Esophagus (tissue), 2 donors: Measurements from ENCODE around the gene CSF1. TPM values are rescaled to one million over a fixed set of nuclear protein-coding genes. Genes with fewer than 3 reads are reported as not detected.
A peak's percentile ranks its signal among the peaks of the same experiment; 100 is the strongest.
"Not testable (repeated sequence)": the region's sequence is repeated elsewhere in the genome, so short reads cannot be mapped to it uniquely, and the experiment has no call there.

Experiments used
- H3K27ac ChIP-seq, 2 donors: one replicate each; pipeline ENCODE4 v1.5.1; 2013; ENCODE audit warnings: low read depth in 2 of 2, mild to moderate bottlenecking in 2 of 2, inconsistent platforms in 1 of 2, low read length in 1 of 2, moderate library complexity in 1 of 2
- H3K27me3 ChIP-seq, 2 donors: one replicate each; pipeline ENCODE4 v1.6.1; 2013; ENCODE audit warnings: low read length in 2 of 2, control low read depth in 1 of 2, mild to moderate bottlenecking in 1 of 2; ENCODE audit not compliant: insufficient read depth in 2 of 2, control insufficient read depth in 1 of 2
- H3K36me3 ChIP-seq, 2 donors: one replicate each; pipeline ENCODE4 v1.6.1; 2013; ENCODE audit warnings: low read length in 1 of 2; ENCODE audit not compliant: control insufficient read depth in 2 of 2, insufficient read depth in 2 of 2
- H3K4me1 ChIP-seq, 2 donors: one replicate each; pipeline ENCODE4 v1.6.1; 2013; ENCODE audit warnings: low read length in 1 of 2; ENCODE audit not compliant: control insufficient read depth in 2 of 2, insufficient read depth in 2 of 2
- H3K4me3 ChIP-seq, 2 donors: one replicate each; pipeline ENCODE4 v1.5.1; 2013; ENCODE audit warnings: low read length in 2 of 2, mild to moderate bottlenecking in 2 of 2, low read depth in 1 of 2, moderate library complexity in 1 of 2
- H3K9me3 ChIP-seq, 2 donors: one replicate each; pipeline ENCODE4 v1.6.1; 2013; ENCODE audit warnings: mild to moderate bottlenecking in 2 of 2, low read depth in 1 of 2, low read length in 1 of 2, moderate library complexity in 1 of 2; ENCODE audit not compliant: control insufficient read depth in 2 of 2, insufficient read depth in 1 of 2
- WGBS, 2 donors: extraction: QIAGEN DNeasy Blood & Tissue Kit; methylation state at CpG; one replicate each; pipeline ENCODE4 v1.1.7; 2013; 5-methylcytosine and 5-hydroxymethylcytosine counted together
- polyA plus RNA-seq, 2 donors: library from polyadenylated mRNA; stranded (reverse); fragments of 200-250 nt; gene quantifications; one replicate each; pipeline ENCODE4 v1.2.3, GENCODE V29; 2013
- donor health status: healthy with polysubstance abuse.
- donor health status: Bipolar disorder and iron deficiency.

Gene CSF1
- polyA plus RNA-seq, result 1 to 10 TPM; 5.6 to 5.7 TPM

DNA sequence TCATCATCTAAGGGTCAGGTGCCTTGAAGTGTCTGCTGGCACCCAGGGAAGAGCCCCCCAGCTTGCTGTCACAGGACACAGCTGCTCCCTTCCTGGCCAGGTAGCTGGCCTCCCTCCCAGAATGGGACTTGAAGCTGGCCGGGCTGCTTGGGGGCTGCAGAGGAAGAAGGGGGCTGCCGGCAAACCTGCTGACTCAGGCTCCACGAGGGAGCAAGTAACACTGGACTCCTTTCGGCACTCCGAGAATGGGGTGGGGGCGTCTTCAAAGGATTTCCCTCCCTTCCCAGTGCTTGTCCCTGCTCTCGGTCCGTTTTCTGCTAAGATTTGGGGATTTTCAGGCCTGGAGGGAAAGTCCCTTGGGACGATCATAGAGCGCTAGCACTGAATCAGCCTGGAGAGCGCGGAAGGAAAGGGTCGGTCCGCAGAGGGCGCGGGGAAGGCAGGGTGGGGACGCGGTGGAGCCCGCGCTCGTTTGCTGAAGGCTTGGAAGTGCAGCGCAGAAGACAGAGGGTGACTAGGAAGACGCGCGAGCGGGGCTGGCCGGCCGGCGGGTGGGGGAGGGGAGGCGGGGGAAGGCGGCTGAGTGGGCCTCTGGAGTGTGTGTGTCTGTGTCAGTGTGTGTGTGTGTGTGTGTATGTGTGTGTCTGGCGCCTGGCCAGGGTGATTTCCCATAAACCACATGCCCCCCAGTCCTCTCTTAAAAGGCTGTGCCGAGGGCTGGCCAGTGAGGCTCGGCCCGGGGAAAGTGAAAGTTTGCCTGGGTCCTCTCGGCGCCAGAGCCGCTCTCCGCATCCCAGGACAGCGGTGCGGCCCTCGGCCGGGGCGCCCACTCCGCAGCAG, at the start of gene CSF1:
Gene CSF1, plus strand, starts transcription at position 727 of the 840 bp plus-strand sequence. CDS start 175 bp downstream, outside the sequence.
- H3K4me3 ChIP-seq, result peak within 1 kb of the TSS; percentile 84 to 87
- H3K9me3 ChIP-seq, result no peaks in the 10 kb centered on the region
- peak within 1 kb of the TSS; percentile 69 to 77 for H3K27ac ChIP-seq
- whole genome bisulfite sequencing, 2 donors, result 1 to 2% methylated on average over 43 to 45 of the region's 45 CpGs
- H3K27me3 ChIP-seq, result no peaks in the 10 kb centered on the region
- peaks cover 15 to 21% of the 10 kb centered on the region in 2 donors for H3K4me1 ChIP-seq
- H3K36me3 ChIP-seq, result peaks cover 0 to 6% of the 10 kb centered on the region in 2 donors

GRCh38 chr1:109861616-109862015, 49.0 kb upstream of the CSF1 start:
- not testable (repeated sequence) for H3K27ac ChIP-seq, H3K9me3 ChIP-seq, H3K27me3 ChIP-seq, H3K36me3 ChIP-seq, H3K4me3 ChIP-seq, H3K4me1 ChIP-seq
- 77 to 85% methylated on average over 2 of the region's 2 CpGs for WGBS, 2 donors

GRCh38 chr1:109863667-109864046, 47.0 kb upstream of the CSF1 start:
- Histone ChIP-seq H3K36me3 (no peaks in the 10 kb centered on the region), H3K27me3 (no peaks in the 10 kb centered on the region), H3K4me3 (no peak overlapping the region), H3K9me3 (no peaks in the 10 kb centered on the region), H3K4me1 (peaks cover 0 to 4% of the 10 kb centered on the region in 2 donors), H3K27ac (no peak overlapping the region)

DNA sequence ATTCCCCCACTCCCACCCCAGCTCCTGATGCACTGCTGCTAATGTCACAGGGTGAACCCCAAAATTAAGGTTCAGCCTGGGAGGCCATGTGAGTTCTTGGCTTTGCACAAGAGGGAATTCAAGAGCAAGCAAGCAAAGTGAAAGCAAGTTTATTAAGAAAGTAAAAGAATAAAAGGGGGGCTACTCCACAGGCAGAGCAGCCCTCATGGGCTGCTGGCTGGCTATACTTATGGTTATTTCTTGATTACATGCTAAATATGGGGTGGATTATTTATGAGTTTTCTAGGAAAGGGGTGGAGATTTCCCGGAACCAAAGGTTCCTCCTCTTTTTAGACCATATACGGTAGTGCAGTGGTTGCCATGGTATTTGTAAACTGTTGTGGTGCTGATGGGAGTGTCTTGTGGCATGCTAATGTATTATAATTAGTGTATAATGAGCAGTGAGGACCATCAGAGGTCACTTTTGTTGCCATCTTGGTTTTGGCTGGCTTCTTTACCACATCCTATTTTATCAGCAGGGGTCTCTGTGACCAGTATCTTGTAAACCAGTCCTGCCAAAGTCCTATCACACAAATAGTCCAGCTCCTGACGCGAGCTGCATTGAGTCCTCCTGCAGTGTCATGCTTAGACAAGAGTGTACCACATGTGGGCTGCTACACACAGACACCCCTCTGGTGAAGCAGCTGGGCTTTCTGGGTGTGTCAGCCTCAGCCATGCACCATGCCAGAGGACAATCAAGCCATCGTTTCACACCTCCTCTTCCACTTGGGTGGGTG, 46.4 kb upstream of the CSF1 start:
- no peaks in the 10 kb centered on the region for H3K36me3 ChIP-seq
- H3K27me3 ChIP-seq, result no peaks in the 10 kb centered on the region
- WGBS, 2 donors, result 55 to 57% methylated on average over 5 of the region's 5 CpGs
- H3K4me1 ChIP-seq, result peaks cover 0 to 4% of the 10 kb centered on the region in 2 donors
- H3K9me3 ChIP-seq, result no peaks in the 10 kb centered on the region
- H3K27ac ChIP-seq, result no peak overlapping the region
- no peak overlapping the region for H3K4me3 ChIP-seq

DNA sequence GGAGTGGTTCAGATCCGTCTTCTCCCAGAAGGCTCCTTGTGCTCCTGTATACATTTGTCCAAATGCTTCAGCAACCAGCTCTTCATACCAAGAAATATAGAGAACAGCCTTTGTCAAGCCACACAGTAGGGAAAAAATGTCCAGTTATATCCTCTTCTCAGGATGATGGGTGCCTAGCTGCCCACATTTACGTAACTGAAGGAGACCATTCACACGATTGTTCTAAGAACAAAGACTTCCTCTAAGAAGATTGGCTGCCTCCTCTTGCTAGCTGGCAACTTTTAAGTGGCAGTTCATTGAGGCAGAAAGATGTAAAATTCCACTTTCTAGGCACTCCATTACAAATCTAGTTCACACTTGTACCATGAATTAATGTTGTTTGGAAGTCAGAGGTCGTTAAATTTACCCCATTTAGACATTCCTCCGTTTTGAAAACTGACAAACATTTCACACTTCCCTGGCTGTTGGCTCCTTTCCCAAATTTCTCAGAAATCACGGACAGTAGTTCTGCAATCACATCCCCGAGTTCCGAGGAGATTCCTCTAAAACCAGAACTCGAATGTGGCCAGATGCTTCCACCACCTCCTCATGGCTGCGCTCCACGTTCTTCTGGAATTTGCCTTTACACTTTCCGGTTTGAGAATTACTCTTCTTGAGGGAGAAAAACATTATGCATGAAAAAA, 45.6 kb upstream of the CSF1 start:
- H3K4me1 ChIP-seq, result peaks cover 0 to 4% of the 10 kb centered on the region in 2 donors
- H3K9me3 ChIP-seq, result no peaks in the 10 kb centered on the region
- WGBS, 2 donors, result 64 to 68% methylated on average over 12 of the region's 12 CpGs
- no peaks in the 10 kb centered on the region for H3K27me3 ChIP-seq
- no peak overlapping the region for H3K4me3 ChIP-seq
- no peak overlapping the region for H3K27ac ChIP-seq
- no peaks in the 10 kb centered on the region for H3K36me3 ChIP-seq

DNA sequence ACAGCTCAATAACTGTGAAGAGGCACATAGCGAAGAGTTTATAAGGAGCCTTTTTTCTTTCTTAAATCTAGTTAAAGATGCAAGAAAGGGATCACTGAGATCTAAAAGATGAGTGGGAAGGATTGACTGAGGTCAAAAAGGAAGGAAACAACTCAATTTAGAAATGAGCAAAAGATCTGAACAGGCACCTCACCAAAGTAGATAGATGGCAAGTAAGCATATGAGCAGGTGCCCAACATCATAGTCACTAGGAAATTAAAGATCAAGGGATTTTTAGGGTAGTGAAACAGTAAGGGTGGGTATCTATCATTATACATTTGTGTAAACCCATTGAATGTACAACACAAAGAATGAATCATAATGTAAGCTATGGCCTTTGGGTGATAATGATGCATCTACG, 44.6 kb upstream of the CSF1 start:
- Histone ChIP-seq H3K9me3 (no peaks in the 10 kb centered on the region), H3K27ac (no peak overlapping the region), H3K36me3 (no peaks in the 10 kb centered on the region), H3K27me3 (no peaks in the 10 kb centered on the region), H3K4me1 (peaks cover 0 to 4% of the 10 kb centered on the region in 2 donors), H3K4me3 (no peak overlapping the region)
- 93 to 96% methylated on average over 2 of the region's 2 CpGs for WGBS, 2 donors

DNA sequence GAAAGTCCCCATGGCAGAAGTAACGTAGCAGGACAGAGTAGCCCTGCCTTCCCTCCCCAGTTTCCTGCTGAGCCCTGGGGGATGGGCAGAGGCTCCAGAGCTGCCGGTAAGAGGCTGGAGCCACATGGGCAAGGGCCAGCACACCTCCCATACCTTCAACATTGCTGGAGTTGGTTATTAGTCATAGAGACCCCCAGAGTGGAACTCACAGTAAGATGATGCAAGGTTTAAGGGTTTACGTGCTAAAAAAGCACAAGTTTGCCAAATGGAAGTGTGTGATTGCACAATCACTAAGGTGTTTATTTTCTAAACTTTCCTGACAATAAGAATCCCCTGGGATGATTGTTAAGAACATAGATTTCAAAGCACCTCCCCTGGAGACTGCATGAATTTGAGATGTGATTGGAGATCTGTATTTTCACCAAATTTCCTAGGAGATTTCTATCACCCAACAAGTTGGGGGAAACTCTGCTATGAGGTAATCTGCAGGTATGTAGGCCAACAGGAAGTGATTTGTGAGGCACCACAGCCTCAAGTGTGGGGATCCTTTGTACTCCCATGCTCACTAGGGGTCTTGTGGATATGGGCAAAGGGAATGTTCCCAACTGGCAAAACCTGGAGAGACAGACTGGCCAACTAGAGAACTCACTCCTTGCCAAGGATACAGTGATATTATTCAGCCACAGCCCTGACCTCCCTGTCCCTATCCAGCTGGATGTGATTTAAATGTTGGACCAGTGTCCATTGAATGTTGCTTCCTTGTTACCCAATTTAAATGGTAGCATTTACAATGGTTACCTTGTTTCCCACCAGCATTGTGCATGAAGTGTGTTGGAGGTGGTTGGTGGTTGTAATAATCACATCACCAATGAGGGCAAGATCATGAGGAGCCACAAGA, 37.1 kb upstream of the CSF1 start:
- Histone ChIP-seq H3K4me3 (no peak overlapping the region), H3K36me3 (no peaks in the 10 kb centered on the region), H3K27ac (no peak overlapping the region), H3K9me3 (no peaks in the 10 kb centered on the region), H3K27me3 (no peaks in the 10 kb centered on the region), H3K4me1 (peaks cover 7 to 13% of the 10 kb centered on the region in 2 donors)
- 55 to 65% methylated on average over 3 of the region's 3 CpGs for WGBS, 2 donors

GRCh38 chr1:109874445-109874844, 36.2 kb upstream of the CSF1 start:
- H3K27ac ChIP-seq, result no peak overlapping the region
- H3K9me3 ChIP-seq, result no peaks in the 10 kb centered on the region
- peaks cover 7 to 13% of the 10 kb centered on the region in 2 donors for H3K4me1 ChIP-seq
- 90 to 93% methylated on average over 2 of the region's 2 CpGs for WGBS, 2 donors
- H3K4me3 ChIP-seq, result no peak overlapping the region
- no peaks in the 10 kb centered on the region for H3K36me3 ChIP-seq
- H3K27me3 ChIP-seq, result no peaks in the 10 kb centered on the region

DNA sequence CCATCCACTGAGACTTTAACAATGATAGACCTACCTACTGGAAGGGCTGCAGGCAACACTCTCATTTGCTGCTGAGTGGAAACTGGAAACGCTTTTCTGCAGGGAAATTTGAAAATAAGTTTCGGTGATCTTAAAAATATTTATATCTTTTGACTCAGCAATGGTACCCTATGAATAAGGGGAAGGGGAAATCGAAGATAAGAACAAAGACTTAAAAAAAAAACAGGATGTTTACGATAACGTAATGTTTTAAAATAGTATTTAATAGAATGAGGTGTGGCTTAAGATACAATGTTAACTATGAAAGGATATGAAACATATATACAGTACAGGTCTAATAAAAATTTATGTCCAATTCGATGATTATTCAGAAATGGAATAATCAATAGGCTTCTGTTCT, 34.8 kb upstream of the CSF1 start:
- Histone ChIP-seq H3K4me1 (peaks cover 7 to 13% of the 10 kb centered on the region in 2 donors), H3K27me3 (no peaks in the 10 kb centered on the region), H3K27ac (no peak overlapping the region), H3K36me3 (no peaks in the 10 kb centered on the region), H3K9me3 (no peaks in the 10 kb centered on the region), H3K4me3 (no peak overlapping the region)
- 79% methylated on average over 6 of the region's 6 CpGs for WGBS, 2 donors
